Panc1 (cell line): Measurements from ENCODE around the gene ARMC12. TPM values are rescaled to one million over a fixed set of nuclear protein-coding genes. Genes with fewer than 3 reads are reported as not detected.

Source experiments
- ATAC-seq: fragments of 200-7000 bp; cut with Tn5 transposase; 2 replicates; pipeline ENCODE4 v1.9.1; 2020; ENCODE audit warnings: mild to moderate bottlenecking, moderate library complexity
- BruUV-seq: library from RNA; stranded (reverse); fragments of 400-500 nt; replicated peaks from 2 replicates; lab custom pipeline; 2021; lab: Mats Ljungman, UMichigan
- CTCF ChIA-PET: fragments of 300-600 bp; sonication (Branson Sonifier 250); formaldehyde crosslinking; loops from one replicate; lab custom pipeline; 2022; ENCODE audit warnings: antibody characterized with exemption; lab: Charles Lee
- POLR2A ChIA-PET: fragments of 300-600 bp; sonication (Branson Sonifier 250); formaldehyde crosslinking; loops from one replicate; lab custom pipeline; 2022; ENCODE audit warnings: antibody characterized with exemption; lab: Charles Lee
- DNase-seq: peaks from one replicate; pipeline ENCODE4 v3.0.0-alpha.2; 2010; ENCODE audit warnings: low read depth, low spot score
- H3K27ac ChIP-seq: 2 replicates; pipeline ENCODE4 v1.5.1; 2011; ENCODE audit warnings: mild to moderate bottlenecking, low read length, inconsistent platforms
- H3K27me3 ChIP-seq: fragments of 200-500 bp; sonication (Bioruptor generic); 2 replicates; pipeline ENCODE4 v1.6.0; 2014; ENCODE audit warnings: low read length, inconsistent platforms; ENCODE audit not compliant: control insufficient read depth, insufficient read depth
- H3K36me3 ChIP-seq: fragments of 200-500 bp; sonication (Bioruptor generic); 2 replicates; pipeline ENCODE4 v1.5.1; 2014; ENCODE audit warnings: inconsistent platforms, mild to moderate bottlenecking, low read length, moderate library complexity; ENCODE audit not compliant: control insufficient read depth, insufficient read depth
- H3K4me1 ChIP-seq: 2 replicates; pipeline ENCODE4 v1.5.1; 2011; ENCODE audit warnings: inconsistent platforms, mild to moderate bottlenecking, low read length, moderate library complexity; ENCODE audit not compliant: control insufficient read depth, insufficient read depth
- H3K4me3 ChIP-seq, 2 experiments: 2 replicates each; pipeline ENCODE4 v1.5.1; 2011 to 2012; ENCODE audit warnings: low read depth in 2 of 2, low read length in 2 of 2, mild to moderate bottlenecking in 2 of 2, inconsistent platforms in 1 of 2, moderate library complexity in 1 of 2
- H3K9me3 ChIP-seq: fragments of 200-500 bp; sonication (Bioruptor generic); 2 replicates; pipeline ENCODE4 v1.5.1; 2014; ENCODE audit warnings: low read depth, mild to moderate bottlenecking, inconsistent platforms, low read length, moderate library complexity; ENCODE audit not compliant: control insufficient read depth, insufficient read depth
- CTCF ChIP-seq: fragments of 450-650 bp; IDR thresholded peaks from 2 replicates; pipeline ENCODE4 v1.5.1; 2017; ENCODE audit warnings: mild to moderate bottlenecking
- POLR2AphosphoS5 ChIP-seq: IDR thresholded peaks from 2 replicates; pipeline ENCODE4 v1.6.1; 2012; ENCODE audit warnings: mild to moderate bottlenecking, low read depth, low read length, moderate library complexity
- SIN3A ChIP-seq: IDR thresholded peaks from 2 replicates; pipeline ENCODE4 v1.6.1; 2012; ENCODE audit warnings: low read depth, mild to moderate bottlenecking, low read length, moderate library complexity, borderline replicate concordance; ENCODE audit not compliant: insufficient read depth
- TCF7L2 ChIP-seq: IDR thresholded peaks from 2 replicates; pipeline ENCODE4 v1.6.1; 2011; ENCODE audit warnings: mild to moderate bottlenecking, low read depth, low read length, inconsistent platforms
- in situ Hi-C: cut with HindIII; loops from 2 replicates; pipeline ENCODE4 v1.10.0; 2016; ENCODE audit warnings: low sequenced_read_pairs, low pct_unique_long_range_greater_than_20kb
- intact Hi-C: fragments of 100-400 bp; cut with micrococcal nuclease; formaldehyde crosslinking; loops from one replicate; pipeline ENCODE4 v1.10.0; 2022; ENCODE audit not compliant: unreplicated experiment
- total RNA-seq: library from RNA; stranded (reverse); gene quantifications from one replicate; pipeline ENCODE4 v1.2.1, GENCODE V29; 2021; ENCODE audit not compliant: unreplicated experiment
- TF ChIP-seq, protein P1 (sequence below), 2 experiments: IDR thresholded peaks; 2 replicates each; pipeline ENCODE4 v1.6.1; 2011 to 2012; ENCODE audit warnings: low read depth in 2 of 2, control low read depth in 1 of 2, low read length in 1 of 2, mild to moderate bottlenecking in 1 of 2, moderate library complexity in 1 of 2; ENCODE audit not compliant: insufficient read depth in 1 of 2

Gene ARMC12
- total RNA-seq, 1 experiment from 2014 or later = 1.4 TPM

- Histone ChIP-seq H3K4me1 (no peaks in the 10 kb centered on the region; the same call in 1 of the 2 replicates), H3K27ac (no peak overlapping the region), H3K4me3 (no peak overlapping the region), H3K9me3 (no peaks in the 10 kb centered on the region), H3K36me3 (no peaks in the 10 kb centered on the region), H3K27me3 (no peaks in the 10 kb centered on the region)
- TF ChIP-seq CTCF (no peak), SIN3A (no peak), TCF7L2 (no peak), POLR2AphosphoS5 (no peak)
- TF ChIP-seq, protein P1, sequence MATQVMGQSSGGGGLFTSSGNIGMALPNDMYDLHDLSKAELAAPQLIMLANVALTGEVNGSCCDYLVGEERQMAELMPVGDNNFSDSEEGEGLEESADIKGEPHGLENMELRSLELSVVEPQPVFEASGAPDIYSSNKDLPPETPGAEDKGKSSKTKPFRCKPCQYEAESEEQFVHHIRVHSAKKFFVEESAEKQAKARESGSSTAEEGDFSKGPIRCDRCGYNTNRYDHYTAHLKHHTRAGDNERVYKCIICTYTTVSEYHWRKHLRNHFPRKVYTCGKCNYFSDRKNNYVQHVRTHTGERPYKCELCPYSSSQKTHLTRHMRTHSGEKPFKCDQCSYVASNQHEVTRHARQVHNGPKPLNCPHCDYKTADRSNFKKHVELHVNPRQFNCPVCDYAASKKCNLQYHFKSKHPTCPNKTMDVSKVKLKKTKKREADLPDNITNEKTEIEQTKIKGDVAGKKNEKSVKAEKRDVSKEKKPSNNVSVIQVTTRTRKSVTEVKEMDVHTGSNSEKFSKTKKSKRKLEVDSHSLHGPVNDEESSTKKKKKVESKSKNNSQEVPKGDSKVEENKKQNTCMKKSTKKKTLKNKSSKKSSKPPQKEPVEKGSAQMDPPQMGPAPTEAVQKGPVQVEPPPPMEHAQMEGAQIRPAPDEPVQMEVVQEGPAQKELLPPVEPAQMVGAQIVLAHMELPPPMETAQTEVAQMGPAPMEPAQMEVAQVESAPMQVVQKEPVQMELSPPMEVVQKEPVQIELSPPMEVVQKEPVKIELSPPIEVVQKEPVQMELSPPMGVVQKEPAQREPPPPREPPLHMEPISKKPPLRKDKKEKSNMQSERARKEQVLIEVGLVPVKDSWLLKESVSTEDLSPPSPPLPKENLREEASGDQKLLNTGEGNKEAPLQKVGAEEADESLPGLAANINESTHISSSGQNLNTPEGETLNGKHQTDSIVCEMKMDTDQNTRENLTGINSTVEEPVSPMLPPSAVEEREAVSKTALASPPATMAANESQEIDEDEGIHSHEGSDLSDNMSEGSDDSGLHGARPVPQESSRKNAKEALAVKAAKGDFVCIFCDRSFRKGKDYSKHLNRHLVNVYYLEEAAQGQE (IDR thresholded peaks at IDR 0.05; ENCODE audit: insufficient read depth in 1 of 2, low read depth in 2 of 2, low read length in 1 of 2) = no peak
- ATAC-seq (no peak), DNase-seq (no peak)
- ChIA-PET CTCF (no interaction called here), POLR2A (no interaction called here)
- intact Hi-C loops = no loop called here
- no TSS peak for BruUV-seq
- in situ Hi-C loops = no loop called here
Observed at GRCh38 chr6:35781290-35781689, 44.5 kb downstream of the ARMC12 start.

GRCh38 chr6:35782424-35782823 is 45.6 kb downstream of the ARMC12 start:
- BruUV-seq = no TSS peak
- no peaks in the 10 kb centered on the region for H3K9me3 ChIP-seq
- ATAC-seq (no peak), DNase-seq (no peak)
- no peak overlapping the region for H3K27ac ChIP-seq
- intact Hi-C loops = no loop called here
- H3K4me3 ChIP-seq = no peak overlapping the region
- CTCF ChIA-PET = no interaction called here
- no peaks in the 10 kb centered on the region; the same call in 1 of the 2 replicates for H3K27me3 ChIP-seq
- in situ Hi-C loops = no loop called here
- H3K36me3 ChIP-seq = no peaks in the 10 kb centered on the region
- POLR2A ChIA-PET = no interaction called here
- peaks cover 3% of the 10 kb centered on the region for H3K4me1 ChIP-seq
- TF ChIP-seq TCF7L2 = no peak
- TF ChIP-seq SIN3A = no peak
- TF ChIP-seq POLR2AphosphoS5 = no peak
- TF ChIP-seq, protein P1 (IDR thresholded peaks at IDR 0.05; ENCODE audit: insufficient read depth in 1 of 2, low read depth in 2 of 2, low read length in 1 of 2) = no peak
- TF ChIP-seq CTCF = no peak
